ENCODE results near the gene TNNT1.

Gene TNNT1

DNA sequence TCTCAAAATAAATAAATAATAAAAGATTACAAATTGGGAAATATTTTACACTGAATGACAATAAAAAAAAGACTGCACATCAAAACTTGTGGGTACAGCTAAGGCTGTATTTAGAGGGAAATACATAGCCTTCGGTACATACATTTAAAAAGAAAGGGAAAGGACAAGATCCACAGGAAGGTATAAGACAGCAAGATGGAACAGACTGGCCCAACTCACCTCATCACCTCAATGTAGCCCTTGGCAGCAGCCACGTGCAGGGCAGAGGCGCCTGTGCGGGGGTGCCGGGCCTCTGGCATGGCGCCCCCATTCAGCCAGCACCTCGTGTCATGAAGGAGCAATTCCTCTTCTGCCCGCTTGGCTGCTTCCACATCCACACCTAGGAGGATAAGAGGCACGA, 45.8 kb downstream of the TNNT1 start:
- TF ChIP-seq, protein P1, sequence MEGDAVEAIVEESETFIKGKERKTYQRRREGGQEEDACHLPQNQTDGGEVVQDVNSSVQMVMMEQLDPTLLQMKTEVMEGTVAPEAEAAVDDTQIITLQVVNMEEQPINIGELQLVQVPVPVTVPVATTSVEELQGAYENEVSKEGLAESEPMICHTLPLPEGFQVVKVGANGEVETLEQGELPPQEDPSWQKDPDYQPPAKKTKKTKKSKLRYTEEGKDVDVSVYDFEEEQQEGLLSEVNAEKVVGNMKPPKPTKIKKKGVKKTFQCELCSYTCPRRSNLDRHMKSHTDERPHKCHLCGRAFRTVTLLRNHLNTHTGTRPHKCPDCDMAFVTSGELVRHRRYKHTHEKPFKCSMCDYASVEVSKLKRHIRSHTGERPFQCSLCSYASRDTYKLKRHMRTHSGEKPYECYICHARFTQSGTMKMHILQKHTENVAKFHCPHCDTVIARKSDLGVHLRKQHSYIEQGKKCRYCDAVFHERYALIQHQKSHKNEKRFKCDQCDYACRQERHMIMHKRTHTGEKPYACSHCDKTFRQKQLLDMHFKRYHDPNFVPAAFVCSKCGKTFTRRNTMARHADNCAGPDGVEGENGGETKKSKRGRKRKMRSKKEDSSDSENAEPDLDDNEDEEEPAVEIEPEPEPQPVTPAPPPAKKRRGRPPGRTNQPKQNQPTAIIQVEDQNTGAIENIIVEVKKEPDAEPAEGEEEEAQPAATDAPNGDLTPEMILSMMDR (IDR thresholded peaks at IDR 0.05; ENCODE audit: low read length): no peak
- Histone ChIP-seq H3K27ac (ENCODE audit: low read length) (no peak overlapping the region), H3K9me3 (replicated peaks; ENCODE audit: insufficient read depth, low read length) (no peaks in the 10 kb centered on the region), H3K4me1 (ENCODE audit: low read length) (no peaks in the 10 kb centered on the region), H3K79me2 (ENCODE audit: low read length) (0 out of 2 replicates have a peak, but pooled peaks cover 5% of the 10 kb centered on the region), H3K9me2 (replicated peaks; ENCODE audit: insufficient read depth, low read length) (no peaks in the 10 kb centered on the region), H3K36me3 (replicated peaks; ENCODE audit: insufficient read depth, low read length) (peaks cover 4% of the 10 kb centered on the region; the same call in 1 of the 2 replicates), H3K4me2 (ENCODE audit: low read depth, low read length) (no peak overlapping the region), H2AFZ (ENCODE audit: low read length) (no peak overlapping the region), H3K4me3 (ENCODE audit: low read length) (no peak overlapping the region), H3F3A (ENCODE audit: insufficient read depth, low read length) (no peaks in the 10 kb centered on the region), H3K27me3 (replicated peaks; ENCODE audit: insufficient read depth, low read length) (no peaks in the 10 kb centered on the region), H3K9ac (ENCODE audit: low read length) (no peak overlapping the region), H4K20me1 (ENCODE audit: insufficient read depth, low read length) (no peaks in the 10 kb centered on the region)
- DNase-seq: no peak

DNA sequence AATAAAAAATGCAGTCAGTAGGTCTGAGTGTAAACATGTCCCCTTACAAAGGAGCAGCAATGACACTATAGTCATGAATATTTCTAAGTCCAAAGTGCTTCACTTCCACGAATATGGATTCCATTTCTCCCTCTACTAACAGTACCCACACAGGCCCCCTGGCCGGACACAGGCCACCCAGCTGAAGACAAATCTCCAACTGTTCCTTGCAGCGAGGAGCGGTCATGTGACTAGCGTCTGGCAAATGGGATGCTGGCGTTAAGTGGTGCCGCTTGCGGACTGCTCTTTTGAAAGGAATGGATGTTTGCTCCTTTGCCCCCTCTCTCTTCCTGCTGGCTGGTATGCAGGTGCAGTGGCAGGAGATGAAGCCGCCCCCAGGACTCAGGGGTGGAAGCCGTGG, 47.7 kb downstream of the TNNT1 start:
- Histone ChIP-seq H3K9ac (ENCODE audit: low read length) (no peak overlapping the region), H3K27me3 (replicated peaks; ENCODE audit: insufficient read depth, low read length) (no peaks in the 10 kb centered on the region), H3K36me3 (replicated peaks; ENCODE audit: insufficient read depth, low read length) (peaks cover 4% of the 10 kb centered on the region; the same call in 1 of the 2 replicates), H3K9me3 (replicated peaks; ENCODE audit: insufficient read depth, low read length) (no peaks in the 10 kb centered on the region), H2AFZ (ENCODE audit: low read length) (no peak overlapping the region), H4K20me1 (ENCODE audit: insufficient read depth, low read length) (no peaks in the 10 kb centered on the region), H3F3A (ENCODE audit: insufficient read depth, low read length) (no peaks in the 10 kb centered on the region), H3K4me1 (ENCODE audit: low read length) (no peaks in the 10 kb centered on the region), H3K4me3 (ENCODE audit: low read length) (no peak overlapping the region), H3K9me2 (replicated peaks; ENCODE audit: insufficient read depth, low read length) (no peaks in the 10 kb centered on the region), H3K79me2 (ENCODE audit: low read length) (0 out of 2 replicates have a peak, but pooled peaks cover 3% of the 10 kb centered on the region), H3K27ac (ENCODE audit: low read length) (no peak overlapping the region), H3K4me2 (ENCODE audit: low read depth, low read length) (no peak overlapping the region)
- no peak for DNase-seq
- TF ChIP-seq EZH2 (optimal IDR thresholded peaks at IDR 0.05; ENCODE audit: low read depth, low read length) (no peak), EZH2phosphoT487 (IDR thresholded peaks at IDR 0.05; ENCODE audit: low read length) (no peak)
- TF ChIP-seq, protein P1 (IDR thresholded peaks at IDR 0.05; ENCODE audit: low read length): no peak

DNA sequence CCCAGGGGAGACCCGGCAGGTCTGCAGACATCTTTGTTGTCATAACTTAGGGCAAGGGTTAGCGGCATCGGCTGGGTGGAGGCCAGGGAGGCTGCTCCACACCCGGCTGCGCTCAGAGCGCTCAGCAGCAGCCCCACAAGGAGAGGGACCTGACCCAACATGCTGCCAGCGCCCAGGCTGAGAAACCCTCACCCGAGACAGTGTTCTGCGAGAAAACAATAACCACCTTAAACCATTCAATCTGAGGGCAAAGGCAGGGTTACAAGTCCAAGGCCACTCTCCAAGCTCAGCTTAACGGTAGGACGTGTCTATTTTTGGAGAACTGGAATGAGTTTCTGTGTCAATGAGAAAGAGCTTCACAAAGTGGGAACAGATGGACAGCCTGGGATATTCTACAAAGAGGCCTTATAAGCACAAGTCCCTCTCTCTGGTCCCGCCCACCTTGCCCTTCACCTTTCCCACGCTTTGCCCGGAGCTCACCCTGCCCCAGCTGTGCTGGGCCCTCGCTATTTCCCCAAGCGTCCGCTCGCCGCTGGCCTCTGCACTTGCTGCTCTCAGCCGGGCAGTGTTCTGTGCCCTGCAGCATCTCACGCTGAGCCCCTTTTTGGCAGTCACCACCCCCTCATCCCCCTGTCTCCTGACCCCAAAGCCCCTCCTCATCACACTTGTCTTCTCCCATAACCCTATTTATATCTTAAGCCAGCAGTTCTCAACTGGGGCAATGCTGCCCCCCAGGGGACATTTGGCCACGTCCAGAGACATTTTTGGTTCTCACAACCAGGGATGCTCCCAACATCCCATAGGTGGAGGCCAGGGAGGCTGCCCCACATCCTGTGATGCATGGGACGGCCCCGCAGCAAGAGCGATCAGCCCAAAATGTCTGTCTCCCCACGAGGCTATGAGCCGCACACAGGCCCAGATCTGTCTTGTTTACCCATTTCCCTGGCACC, 49.2 kb downstream of the TNNT1 start:
- H3K4me1 ChIP-seq (ENCODE audit: low read length): no peaks in the 10 kb centered on the region

More for the DNA sequence above, 49.2 kb downstream of the TNNT1 start:
- no peak for DNase-seq
- Histone ChIP-seq H3K4me3 (ENCODE audit: low read length) (no peak overlapping the region), H3K79me2 (ENCODE audit: low read length) (no peaks in the 10 kb centered on the region), H2AFZ (ENCODE audit: low read length) (no peak overlapping the region), H3K27ac (ENCODE audit: low read length) (no peak overlapping the region), H3K36me3 (replicated peaks; ENCODE audit: insufficient read depth, low read length) (peaks cover 4% of the 10 kb centered on the region; the same call in 1 of the 2 replicates), H3K27me3 (replicated peaks; ENCODE audit: insufficient read depth, low read length) (no peaks in the 10 kb centered on the region), H3F3A (ENCODE audit: insufficient read depth, low read length) (no peaks in the 10 kb centered on the region), H3K9me3 (replicated peaks; ENCODE audit: insufficient read depth, low read length) (no peaks in the 10 kb centered on the region), H3K4me2 (ENCODE audit: low read depth, low read length) (no peak overlapping the region), H3K9ac (ENCODE audit: low read length) (no peak overlapping the region), H4K20me1 (ENCODE audit: insufficient read depth, low read length) (no peaks in the 10 kb centered on the region), H3K9me2 (replicated peaks; ENCODE audit: insufficient read depth, low read length) (no peaks in the 10 kb centered on the region)
- TF ChIP-seq, protein P1 (IDR thresholded peaks at IDR 0.05; ENCODE audit: low read length): peak; percentile 27; the same call in 1 of the 2 replicates
- TF ChIP-seq EZH2phosphoT487 (IDR thresholded peaks at IDR 0.05; ENCODE audit: low read length): no peak
- no peak for TF ChIP-seq EZH2 (optimal IDR thresholded peaks at IDR 0.05; ENCODE audit: low read depth, low read length)
